Ovary (tissue), 9 donors: ENCODE measurements around the gene C2orf80. TPM values are rescaled to one million over a fixed set of nuclear protein-coding genes. Genes with fewer than 3 reads are reported as not detected.

Experiments used
- DNase-seq, 5 donors: peaks; one replicate each; pipeline ENCODE4 v3.0.0-alpha.2; 2019 to 2020
- H3K27ac ChIP-seq, 2 donors: fragments of 200-600 bp; one replicate each; pipeline versions ENCODE4 v1.5.1 to v1.8.0; 2019 to 2022
- H3K27me3 ChIP-seq: fragments of 200-600 bp; one replicate; pipeline ENCODE4 v1.8.0; 2022
- H3K36me3 ChIP-seq: fragments of 200-600 bp; sonication (generic); one replicate; pipeline ENCODE4 v1.5.1; 2019
- H3K4me1 ChIP-seq: one replicate; pipeline ENCODE4 v1.8.1; 2013; ENCODE audit warnings: mild to moderate bottlenecking, moderate library complexity; ENCODE audit not compliant: insufficient read depth
- H3K4me3 ChIP-seq: fragments of 200-600 bp; sonication (generic); one replicate; pipeline ENCODE4 v1.5.1; 2017
- H3K9me3 ChIP-seq, 2 donors: fragments of 200-600 bp in 1 of 2; sonication (generic) in 1 of 2; one replicate each; pipeline versions ENCODE4 v1.5.1 to v1.8.1; 2013 to 2019; ENCODE audit warnings: mild to moderate bottlenecking in 1 of 2, moderate library complexity in 1 of 2
- EP300 ChIP-seq: sonication (generic); formaldehyde crosslinking; IDR thresholded peaks from one replicate; pipeline ENCODE4 v1.6.1; 2017; ENCODE audit warnings: antibody characterized with exemption
- POLR2A ChIP-seq: fragments of 450-650 bp; IDR thresholded peaks from one replicate; pipeline ENCODE4 v1.6.1; 2017; ENCODE audit warnings: antibody characterized with exemption, mild to moderate bottlenecking, moderate library complexity
- WGBS, 3 donors: extraction: QIAGEN DNeasy Blood & Tissue Kit in 1 of 3; methylation state at CpG; one replicate each; pipeline versions ENCODE4 v1.1.5 to v1.1.7; 2013 to 2017; 5-methylcytosine and 5-hydroxymethylcytosine counted together
- intact Hi-C, 4 donors: fragments of 100-400 bp; cut with DNase I; formaldehyde crosslinking; loops; one replicate each; pipeline versions ENCODE4 v1.11.0 to v1.15.1; 2022 to 2023
- polyA plus RNA-seq, 2 donors: library from polyadenylated mRNA; stranded (reverse); fragments of 200-250 nt in 1 of 2; fragments of 350-450 nt in 1 of 2; fragmentation: Illumina TruSeq in 1 of 2; extraction: RNeasy Lipid Tissue Mini Kit (QIAGEN cat#74804) in 1 of 2; gene quantifications; one replicate each; pipeline ENCODE4 v1.2.3, GENCODE V29; 2013 to 2014
- total RNA-seq, 7 donors: library from RNA; depleted of rRNA in 2 of 7; stranded (reverse); fragments of >200 nt in 2 of 7; fragmentation: NEBNext Ultra II Directional in 3 of 7; extraction: Animal tissue kit (Norgen Biotek cat#: 25700) in 3 of 7; gene quantifications; one replicate each; pipeline versions ENCODE4 v1.1.0 to v1.2.4, GENCODE V29; 2016 to 2023
- TF ChIP-seq, protein P1 (sequence below), 3 donors: fragments of 450-650 bp in 2 of 3; fragments of 200-600 bp in 1 of 3; IDR thresholded peaks; one replicate each; pipeline versions ENCODE4 v1.5.1 to v1.8.0; 2016 to 2022; ENCODE audit warnings: antibody characterized with exemption in 3 of 3, mild to moderate bottlenecking in 1 of 3
- donor health status: DM: no; HTN: no; CAD: no; lungs with moderate emphysema.
- donor health status: DM: no; HTN: no; CAD: no.
- donor health status: Bipolar disorder and iron deficiency.
- donor health status: DM: yes; HTN: yes; CAD: no.
- donor health status: DM: no; HTN: no; CAD: no.
- donor health status: DM: yes; HTN: yes; CAD: no.

C2orf80 gene
- total and polyA plus RNA-seq, 9 donors, result not detected

DNA sequence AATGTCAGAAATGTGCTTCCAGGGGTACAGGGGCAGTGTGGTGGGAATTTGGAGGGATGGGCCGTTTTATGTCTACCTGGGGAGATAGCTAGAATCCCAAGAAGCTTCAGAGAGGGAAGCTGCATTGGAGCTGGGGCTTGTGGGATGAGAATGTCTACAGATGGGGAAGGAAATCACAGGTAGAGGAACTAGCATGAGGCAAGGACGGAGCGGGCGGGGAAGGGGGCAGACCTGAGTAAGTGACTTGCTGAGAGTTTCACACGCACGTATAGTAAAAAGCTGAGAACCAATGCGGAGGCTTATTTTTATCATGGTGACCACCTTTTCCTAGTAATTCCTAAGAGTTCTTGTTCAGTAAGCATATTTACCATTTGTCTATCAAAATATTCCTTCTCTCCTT is 6.3 kb downstream of the C2orf80 start:
- TF ChIP-seq POLR2A, result no peak
- no peak for TF ChIP-seq EP300
- TF ChIP-seq, protein P1, sequence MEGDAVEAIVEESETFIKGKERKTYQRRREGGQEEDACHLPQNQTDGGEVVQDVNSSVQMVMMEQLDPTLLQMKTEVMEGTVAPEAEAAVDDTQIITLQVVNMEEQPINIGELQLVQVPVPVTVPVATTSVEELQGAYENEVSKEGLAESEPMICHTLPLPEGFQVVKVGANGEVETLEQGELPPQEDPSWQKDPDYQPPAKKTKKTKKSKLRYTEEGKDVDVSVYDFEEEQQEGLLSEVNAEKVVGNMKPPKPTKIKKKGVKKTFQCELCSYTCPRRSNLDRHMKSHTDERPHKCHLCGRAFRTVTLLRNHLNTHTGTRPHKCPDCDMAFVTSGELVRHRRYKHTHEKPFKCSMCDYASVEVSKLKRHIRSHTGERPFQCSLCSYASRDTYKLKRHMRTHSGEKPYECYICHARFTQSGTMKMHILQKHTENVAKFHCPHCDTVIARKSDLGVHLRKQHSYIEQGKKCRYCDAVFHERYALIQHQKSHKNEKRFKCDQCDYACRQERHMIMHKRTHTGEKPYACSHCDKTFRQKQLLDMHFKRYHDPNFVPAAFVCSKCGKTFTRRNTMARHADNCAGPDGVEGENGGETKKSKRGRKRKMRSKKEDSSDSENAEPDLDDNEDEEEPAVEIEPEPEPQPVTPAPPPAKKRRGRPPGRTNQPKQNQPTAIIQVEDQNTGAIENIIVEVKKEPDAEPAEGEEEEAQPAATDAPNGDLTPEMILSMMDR (IDR thresholded peaks at IDR 0.05), result no peak
- no peaks in the 10 kb centered on the region for H3K27me3 ChIP-seq
- DNase-seq, result no peak
- H3K4me1 ChIP-seq, result no peaks in the 10 kb centered on the region
- no peak overlapping the region for H3K4me3 ChIP-seq
- intact Hi-C loops, result no loop called here
- H3K27ac ChIP-seq, result no peak overlapping the region
- H3K36me3 ChIP-seq, result no peaks in the 10 kb centered on the region
- WGBS, 3 donors, result 43 to 48% (median 47%) methylated on average over 7 of the region's 7 CpGs
- no peaks in the 10 kb centered on the region for H3K9me3 ChIP-seq

DNA sequence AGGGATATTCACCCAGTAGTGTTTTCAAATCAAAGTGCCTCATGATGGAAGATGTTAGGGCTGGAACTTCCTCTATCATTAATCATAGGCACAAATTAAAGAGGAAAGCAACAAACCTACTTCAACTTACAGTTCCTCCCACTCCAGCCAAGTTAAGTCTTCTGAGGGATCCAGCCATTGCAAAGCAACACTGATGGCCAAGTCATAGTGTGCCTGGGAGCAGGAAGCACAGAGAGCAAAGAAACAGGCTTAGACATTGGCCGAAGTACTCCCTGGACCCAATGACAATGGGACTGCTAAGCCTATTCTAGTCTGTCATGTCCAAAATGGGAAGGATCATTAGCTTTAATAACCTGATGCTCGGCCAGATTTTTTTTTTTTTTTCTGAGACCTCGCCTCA is 7.0 kb downstream of the C2orf80 start:
- 57 to 74% (median 67%) methylated on average over 3 of the region's 3 CpGs for WGBS, 3 donors
- TF ChIP-seq EP300 (no peak), POLR2A (no peak)
- TF ChIP-seq, protein P1 (IDR thresholded peaks at IDR 0.05), result no peak
- Histone ChIP-seq H3K27me3 (no peaks in the 10 kb centered on the region), H3K4me1 (no peaks in the 10 kb centered on the region), H3K36me3 (no peaks in the 10 kb centered on the region), H3K9me3 (no peaks in the 10 kb centered on the region), H3K4me3 (no peak overlapping the region), H3K27ac (no peak overlapping the region)
- intact Hi-C loops, result no loop called here
- DNase-seq, result no peak

DNA sequence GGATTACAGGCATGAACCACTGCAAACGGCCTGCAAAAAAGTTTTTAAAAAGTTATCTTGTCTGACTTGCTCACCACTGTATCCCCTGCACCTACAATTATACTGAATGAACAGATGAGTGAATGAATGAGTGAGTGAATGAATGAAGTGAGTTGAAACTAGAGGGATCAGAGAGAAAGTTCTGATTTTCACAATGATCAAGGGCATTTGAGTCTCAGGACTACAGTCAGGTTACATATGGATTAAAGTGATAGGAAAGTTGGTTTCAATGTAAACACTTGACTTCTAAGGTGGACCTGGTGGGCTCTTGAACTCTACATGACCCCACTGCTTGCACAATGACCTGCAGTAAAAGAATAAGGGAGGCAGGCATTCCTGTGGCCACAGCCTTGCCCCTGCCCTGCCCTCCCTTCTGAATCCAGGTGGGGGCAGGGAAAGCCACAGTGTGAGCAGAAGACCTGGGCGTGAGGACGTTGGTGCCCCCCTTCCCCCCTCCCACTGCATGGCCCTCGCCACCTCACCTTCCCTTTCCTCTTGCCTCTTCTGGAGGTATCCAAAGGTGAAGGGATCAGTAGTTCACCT is 10.7 kb downstream of the C2orf80 start:
- TF ChIP-seq POLR2A, result no peak
- TF ChIP-seq EP300, result no peak
- TF ChIP-seq, protein P1 (IDR thresholded peaks at IDR 0.05), result no peak
- 71 to 82% (median 80%) methylated on average over 4 of the region's 4 CpGs for WGBS, 3 donors
- Histone ChIP-seq H3K27me3 (no peaks in the 10 kb centered on the region), H3K4me1 (no peaks in the 10 kb centered on the region), H3K36me3 (no peaks in the 10 kb centered on the region), H3K9me3 (no peaks in the 10 kb centered on the region), H3K27ac (no peak overlapping the region), H3K4me3 (no peak overlapping the region)
- no peak for DNase-seq
- intact Hi-C loops, result loop anchor here in 3 of 4 donors (2.0 to 5.0 kb wide), 2 partner anchors 14 to 73 kb away; no protein-coding TSS in a partner anchor

DNA sequence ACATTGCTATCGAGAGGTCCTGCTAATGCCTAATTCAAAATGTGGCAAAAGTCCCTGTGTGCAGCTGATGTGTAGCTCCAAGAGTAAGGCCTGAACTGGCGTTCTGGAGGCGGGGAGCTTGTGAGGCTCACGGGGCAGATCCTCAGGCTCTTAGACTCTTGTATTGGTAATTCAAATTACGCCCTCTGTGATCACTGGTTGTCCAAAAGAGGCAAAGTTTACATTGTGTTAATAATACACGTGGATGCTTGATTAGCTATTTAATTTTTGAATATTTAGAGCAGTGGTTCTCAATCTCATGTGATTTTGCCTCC is 14.0 kb downstream of the C2orf80 start:
- no peak for TF ChIP-seq EP300
- no peak for TF ChIP-seq POLR2A
- TF ChIP-seq, protein P1 (IDR thresholded peaks at IDR 0.05), result no peak
- 70 to 77% (median 74%) methylated on average over 6 of the region's 6 CpGs for WGBS, 3 donors
- H3K36me3 ChIP-seq, result no peaks in the 10 kb centered on the region
- intact Hi-C loops, result loop anchor here in 2 of 4 donors (5.0 kb wide), 1 partner anchor 77 kb away; no protein-coding TSS in a partner anchor
- H3K4me3 ChIP-seq, result no peak overlapping the region
- no peak overlapping the region for H3K27ac ChIP-seq
- no peaks in the 10 kb centered on the region for H3K27me3 ChIP-seq
- DNase-seq, result no peak
- no peaks in the 10 kb centered on the region for H3K9me3 ChIP-seq
- H3K4me1 ChIP-seq, result no peaks in the 10 kb centered on the region
